HG02870 (cell line): ENCODE data around the gene CAMKMT.

Experiments used
- ATAC-seq: cut with Tn5 transposase; IDR thresholded peaks from one replicate; pipeline ENCODE4 v1.9.1; 2021; ENCODE audit warnings: mild to moderate bottlenecking, moderate library complexity; ENCODE audit not compliant: unreplicated experiment

The CAMKMT gene

GRCh38 chr2:44723921-44724320 is 362.2 kb downstream of the CAMKMT start:
- no peak for ATAC-seq

- ATAC-seq = no peak
Measured at GRCh38 chr2:44730593-44730992, 368.8 kb downstream of the CAMKMT start.

- ATAC-seq = peak; percentile 98
Measured at GRCh38 chr2:44731505-44731904, 369.8 kb downstream of the CAMKMT start.

GRCh38 chr2:44736270-44736942 is 374.7 kb downstream of the CAMKMT start:
- ATAC-seq = no peak

DNA sequence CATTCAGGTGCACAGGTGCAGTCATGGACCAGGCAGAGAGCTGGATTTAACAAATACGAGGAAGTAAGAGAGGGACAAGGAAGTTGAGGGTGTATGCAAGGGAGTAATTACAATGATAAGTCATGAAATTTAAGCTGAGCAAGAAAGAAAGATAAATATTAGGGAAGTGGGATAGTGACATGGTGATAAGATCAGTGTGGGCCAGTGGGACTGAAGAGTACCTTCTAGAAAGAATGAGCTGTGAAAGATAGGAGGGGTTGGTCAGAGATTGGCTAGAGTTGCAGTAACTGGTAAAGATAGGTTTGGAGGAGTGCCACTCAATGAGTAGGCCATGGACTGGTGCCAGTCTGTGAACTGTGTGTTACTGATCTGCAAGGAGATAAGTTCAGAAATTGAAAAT is 378.9 kb downstream of the CAMKMT start:
- no peak for ATAC-seq

GRCh38 chr2:44741507-44741906 is 379.8 kb downstream of the CAMKMT start:
- no peak for ATAC-seq

GRCh38 chr2:44742057-44742456 is 380.3 kb downstream of the CAMKMT start:
- no peak for ATAC-seq

- no peak for ATAC-seq
Measured at GRCh38 chr2:44743473-44743872, 381.7 kb downstream of the CAMKMT start.

DNA sequence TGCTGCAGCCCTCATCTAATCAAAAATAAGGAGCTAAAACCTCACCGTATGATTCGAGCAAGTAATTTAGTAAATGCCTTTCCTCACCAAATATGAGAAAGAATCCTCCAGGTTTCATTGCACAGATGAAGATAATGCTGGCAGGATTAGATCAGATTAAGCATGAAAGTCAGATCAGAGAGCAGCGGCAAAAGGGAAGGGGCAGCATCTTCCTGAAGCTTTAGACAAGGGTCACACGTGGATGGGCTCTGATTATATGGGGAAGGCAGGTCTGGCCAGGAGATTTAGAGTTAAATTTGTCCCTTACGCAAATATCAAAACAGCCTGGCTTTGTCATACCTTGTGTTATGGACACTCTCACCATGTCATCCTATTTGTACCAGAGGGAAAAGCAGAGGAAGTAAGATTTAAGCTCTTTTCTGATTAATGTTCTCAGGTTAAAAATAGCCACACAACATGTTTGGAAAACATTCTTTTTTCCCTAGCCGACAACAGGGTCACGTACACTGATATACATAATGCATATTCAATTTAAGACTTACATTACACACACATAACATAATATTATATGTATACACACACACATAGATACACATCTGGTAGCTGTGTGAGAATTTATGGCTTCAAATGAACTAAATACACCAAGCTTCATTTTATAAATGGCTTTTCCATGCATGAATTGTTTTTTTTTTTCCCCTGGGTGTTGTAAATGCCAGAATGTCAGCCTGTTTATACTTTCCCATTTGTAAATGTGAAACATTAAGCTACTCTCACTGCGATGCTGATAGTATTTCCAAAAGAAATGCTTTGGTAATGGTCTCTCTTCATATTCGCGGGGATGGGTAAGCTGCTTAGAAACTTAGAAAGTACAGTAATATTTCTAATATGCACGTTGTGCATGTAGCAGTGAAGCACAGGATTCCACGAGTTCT is 383.5 kb downstream of the CAMKMT start:
- ATAC-seq = no peak

- ATAC-seq = no peak
Measured at GRCh38 chr2:44745922-44746766, 384.4 kb downstream of the CAMKMT start.

DNA sequence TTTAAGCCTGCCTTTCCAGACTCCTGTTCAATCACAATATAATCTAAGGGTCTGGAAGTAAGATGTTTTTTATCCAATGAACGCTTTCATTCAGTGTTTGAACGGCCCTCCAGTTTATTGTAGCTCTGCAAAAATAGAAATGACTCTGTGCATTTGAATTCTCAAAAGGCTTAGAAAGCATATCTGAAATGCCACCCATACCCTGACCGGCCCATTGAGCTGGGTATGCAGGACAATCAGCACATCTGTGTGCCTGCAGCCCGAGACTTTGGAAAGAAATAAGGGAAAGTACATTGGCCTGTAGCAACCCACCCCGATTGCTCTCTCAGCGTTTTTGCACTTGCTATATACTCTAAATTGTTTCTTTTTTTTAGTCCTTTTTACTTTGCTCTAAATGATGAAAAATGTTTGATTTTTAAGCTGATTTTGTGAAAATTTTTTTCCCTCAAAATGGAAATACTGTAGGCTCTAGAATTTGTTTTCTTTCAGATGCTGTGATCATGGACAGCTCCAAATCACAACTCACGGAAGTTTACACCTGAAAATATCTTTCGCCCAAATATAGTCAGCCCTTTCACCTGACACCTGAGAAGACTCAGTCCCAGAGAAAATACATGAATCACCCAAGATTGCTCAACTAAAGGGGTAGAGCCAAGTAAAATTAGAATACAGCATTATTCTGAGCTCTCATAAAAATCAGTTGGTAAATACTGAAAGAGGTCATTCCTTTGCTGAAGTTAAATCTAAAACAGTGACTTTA is 385.3 kb downstream of the CAMKMT start:
- no peak for ATAC-seq

DNA sequence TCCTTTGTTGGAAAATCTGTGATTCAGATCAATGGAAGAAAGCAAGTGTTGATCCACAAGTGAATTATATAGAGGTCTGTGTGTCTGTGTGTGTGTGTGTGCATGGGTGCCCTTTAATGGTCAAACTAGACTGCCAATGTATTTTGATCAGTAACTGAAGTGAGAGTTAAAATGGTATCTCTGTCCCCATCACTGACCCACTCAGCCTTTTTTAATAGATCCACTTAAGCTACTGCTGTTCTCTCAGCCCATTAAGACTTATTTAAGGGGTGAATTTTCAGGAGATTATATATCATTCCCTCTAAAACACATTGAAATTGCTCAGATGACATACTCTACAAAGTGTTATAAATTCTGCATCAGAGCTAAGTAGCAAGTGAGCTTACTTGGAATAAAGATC is 386.0 kb downstream of the CAMKMT start:
- ATAC-seq = no peak

GRCh38 chr2:44751754-44752479 is 390.2 kb downstream of the CAMKMT start:
- no peak for ATAC-seq

DNA sequence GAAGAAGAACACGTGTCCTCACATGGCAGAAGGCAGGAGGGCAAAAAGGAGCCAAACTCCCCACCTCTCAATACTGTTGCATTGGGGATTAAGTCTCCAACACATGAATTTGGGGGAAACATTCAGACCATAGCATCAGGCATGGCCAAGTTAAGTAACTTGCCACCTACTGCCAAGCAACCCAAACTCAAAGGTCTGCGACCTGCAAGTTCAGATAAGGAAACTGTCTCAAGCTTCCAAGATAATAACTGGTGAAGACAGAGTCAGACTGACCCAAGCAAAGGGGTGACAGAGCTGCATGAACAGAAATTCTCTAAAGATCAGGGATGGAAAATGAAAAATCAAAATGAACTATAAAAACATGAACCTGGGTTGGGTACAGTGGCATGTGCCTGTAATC is 391.0 kb downstream of the CAMKMT start:
- no peak for ATAC-seq

- ATAC-seq = no peak
Measured at GRCh38 chr2:44753552-44754285, 392.0 kb downstream of the CAMKMT start.

GRCh38 chr2:44758591-44758990 is 396.8 kb downstream of the CAMKMT start:
- no peak for ATAC-seq

GRCh38 chr2:44759823-44760222 is 398.1 kb downstream of the CAMKMT start:
- no peak for ATAC-seq

DNA sequence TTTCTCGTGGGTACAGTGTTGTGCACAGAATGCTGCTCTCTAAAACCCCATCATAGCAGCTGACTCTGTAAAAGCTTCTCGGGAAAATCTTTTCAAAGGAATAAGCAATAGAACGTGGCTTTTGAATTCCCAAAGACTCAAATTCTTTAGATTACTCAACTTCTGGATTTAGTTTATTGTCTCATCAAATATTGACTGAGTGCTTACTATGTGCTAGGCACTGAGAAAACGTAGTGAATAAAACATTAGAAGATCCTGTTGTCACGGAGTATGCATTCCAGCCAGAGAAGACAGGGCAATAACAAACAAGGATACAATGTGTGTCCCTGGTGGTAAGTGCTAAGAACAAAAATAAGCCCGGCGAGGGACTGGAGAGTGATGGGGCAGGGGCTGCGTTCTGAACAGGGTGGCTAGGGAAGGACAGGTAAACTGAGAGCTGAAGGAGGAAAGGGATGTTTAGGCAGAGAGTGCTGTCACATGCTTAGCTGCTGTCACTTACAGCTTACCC is 401.6 kb downstream of the CAMKMT start:
- ATAC-seq = no peak

DNA sequence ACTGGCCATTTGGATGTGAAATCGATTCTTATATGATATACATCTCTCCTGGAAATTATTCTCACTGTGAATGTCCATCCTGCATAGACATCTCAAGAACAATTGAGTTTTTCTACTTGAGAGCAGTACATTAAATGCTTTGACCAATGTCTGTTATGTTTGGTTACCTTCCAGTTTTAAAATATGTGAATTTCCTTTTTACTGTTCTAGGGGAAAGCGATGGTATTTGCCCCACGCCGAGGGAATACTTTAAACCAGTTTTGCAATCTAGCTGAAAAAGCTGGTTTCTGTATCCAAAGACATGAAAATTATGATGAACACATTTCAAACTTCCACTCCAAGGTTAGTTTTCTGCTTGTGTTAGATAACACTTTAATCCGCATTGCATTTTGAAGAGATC is 404.5 kb downstream of the CAMKMT start:
- ATAC-seq = no peak
